ENCODE results near the gene TSC22D4. TPM values are rescaled to one million over a fixed set of nuclear protein-coding genes. Genes with fewer than 3 reads are reported as not detected.

TSC22D4 gene
- total RNA-seq, 2 experiments from 2014 or later = 46.0 to 48.7 TPM

DNA sequence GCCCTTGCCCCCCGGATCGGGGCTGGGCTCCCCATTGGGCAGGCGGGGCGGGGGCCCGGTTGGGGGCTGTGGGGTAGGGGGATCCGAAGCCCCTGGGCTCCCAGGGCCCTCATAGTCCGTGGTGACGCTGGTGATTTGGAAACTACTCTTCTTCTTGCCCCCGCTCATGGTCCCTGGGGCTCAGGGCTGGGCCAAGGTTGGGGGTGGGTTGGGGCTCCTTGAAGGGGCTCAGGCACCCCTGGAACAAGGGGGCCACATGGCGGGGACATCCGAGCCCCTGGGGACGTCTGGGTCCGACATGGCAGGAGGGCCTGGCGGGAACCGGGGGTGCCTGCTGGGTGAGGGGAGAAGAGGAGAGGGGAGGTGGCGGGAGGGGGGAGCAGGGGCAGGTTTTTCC is 1.1 kb downstream of the TSC22D4 start:
- H3K4me1 Mint-ChIP-seq (ENCODE audit: low read depth) = peaks cover 54% of the 10 kb centered on the region
- H3K9me3 Mint-ChIP-seq = no peaks in the 10 kb centered on the region
- H3K27me3 Mint-ChIP-seq (ENCODE audit: low read depth) = no peaks in the 10 kb centered on the region
- no peak for DNase-seq
- H3K36me3 Mint-ChIP-seq (ENCODE audit: low read depth) = peaks cover 12% of the 10 kb centered on the region
- peak overlapping the region; percentile 98 for H3K4me3 Mint-ChIP-seq
- intact Hi-C loops (cut with micrococcal nuclease) = loop anchor here (2.0 to 5.0 kb wide), 6 partner anchors 49 to 375 kb away; partner anchors contain the start of genes GIGYF1, MEPCE, POP7 and SLC12A9
- CTCF ChIA-PET = interaction anchor here (0.7 to 5.4 kb wide), 6 partner anchors 8 to 136 kb away, joined by 3 to 45 read pairs (median 4); no protein-coding TSS in a partner anchor
- peak overlapping the region; percentile 92 for H3K27ac Mint-ChIP-seq

DNA sequence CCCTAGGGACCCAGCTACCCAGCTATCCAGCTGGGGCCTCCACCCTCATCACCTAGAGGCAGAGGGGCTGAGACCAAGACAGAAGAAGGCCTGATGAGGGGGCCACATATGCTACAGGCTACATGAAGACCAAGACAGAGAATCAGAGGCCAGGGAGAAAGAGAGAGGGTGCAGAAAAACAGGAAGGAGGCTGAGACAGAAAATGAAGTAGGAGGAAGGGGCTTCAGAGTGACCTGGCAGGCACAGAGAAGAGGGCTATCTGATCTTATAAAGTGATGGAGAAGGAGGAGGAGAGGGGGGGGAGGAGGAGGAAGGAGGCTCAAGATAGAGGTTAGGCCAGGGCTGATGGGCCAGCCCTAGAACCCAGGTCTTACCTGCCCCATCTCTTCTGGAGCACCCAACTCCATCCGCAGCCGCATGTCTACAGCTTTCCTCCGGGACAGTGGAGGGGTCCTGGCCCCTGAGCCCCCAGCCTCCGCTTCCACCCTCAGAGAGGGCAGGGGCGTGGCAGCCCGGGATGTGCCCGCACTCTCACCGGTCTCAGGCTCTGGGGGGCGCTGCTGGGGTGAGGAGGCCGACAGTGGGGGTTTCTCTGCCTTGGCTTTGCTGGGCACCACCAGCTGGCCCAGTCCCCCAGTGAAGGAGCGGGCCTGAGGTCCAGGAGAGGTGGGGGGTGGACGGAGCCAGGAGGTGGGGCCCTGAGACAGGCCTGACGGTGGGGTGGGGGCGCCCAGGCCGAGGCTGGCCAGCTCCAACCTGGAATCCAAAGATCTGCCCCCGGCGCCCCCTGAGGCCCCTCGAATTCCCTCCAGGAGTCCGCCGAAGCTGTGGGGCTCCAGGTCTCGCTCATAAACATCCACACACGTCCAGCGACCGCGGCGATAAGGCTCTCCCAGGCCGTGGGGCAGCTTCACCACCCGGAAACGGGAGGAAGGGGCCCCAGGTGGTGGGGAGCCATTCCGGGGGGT is 1.8 kb downstream of the TSC22D4 start:
- H3K4me1 Mint-ChIP-seq (ENCODE audit: low read depth) = peaks cover 50% of the 10 kb centered on the region
- H3K36me3 Mint-ChIP-seq (ENCODE audit: low read depth) = peaks cover 12% of the 10 kb centered on the region
- CTCF ChIA-PET = interaction anchor here (0.7 to 2.1 kb wide), 6 partner anchors 9 to 136 kb away, joined by 3 to 17 read pairs (median 4); no protein-coding TSS in a partner anchor
- peak overlapping the region; percentile 62 for H3K27ac Mint-ChIP-seq
- no peaks in the 10 kb centered on the region for H3K27me3 Mint-ChIP-seq (ENCODE audit: low read depth)
- intact Hi-C loops (cut with micrococcal nuclease) = loop anchor here (5.0 kb wide), 3 partner anchors 200 to 230 kb away; partner anchors contain the start of genes GIGYF1 and POP7
- peak; percentile 78 for DNase-seq
- H3K9me3 Mint-ChIP-seq = no peaks in the 10 kb centered on the region
- H3K4me3 Mint-ChIP-seq = peak overlapping the region; percentile 98

DNA sequence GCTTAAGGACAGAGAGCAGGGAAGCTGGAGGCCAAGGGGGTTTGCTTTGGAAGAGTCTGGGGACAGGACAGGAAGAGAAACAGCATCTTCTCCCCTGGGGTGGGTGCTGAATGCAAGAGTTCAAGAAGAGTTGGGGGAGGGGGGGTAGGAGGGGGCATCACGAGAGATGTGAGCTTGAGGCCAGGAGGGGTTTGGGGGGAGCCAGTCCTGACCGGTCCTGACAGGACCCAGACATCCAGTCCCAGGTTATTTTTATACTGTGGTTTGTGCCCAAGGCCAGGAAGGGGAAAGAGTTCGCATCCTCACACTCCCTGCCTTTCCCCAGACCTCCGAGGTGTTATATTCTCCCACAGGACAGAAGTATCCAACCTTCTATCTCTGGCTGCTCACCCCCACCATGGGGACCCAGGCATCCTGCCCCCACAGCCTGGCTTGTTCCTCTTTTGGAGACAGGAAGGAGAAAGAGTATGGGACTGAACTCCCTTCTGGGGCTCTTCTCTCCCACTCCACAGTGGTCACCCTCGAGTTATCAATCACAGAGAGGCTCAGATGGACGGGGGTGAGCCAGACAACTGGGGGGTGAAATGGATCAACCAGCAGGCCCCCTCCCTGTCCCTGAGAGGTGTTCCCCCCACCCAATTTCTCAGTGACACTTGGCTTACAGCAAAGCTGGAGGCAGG is 2.8 kb downstream of the TSC22D4 start:
- intact Hi-C loops (cut with micrococcal nuclease) = loop anchor here (5.0 kb wide), 3 partner anchors 201 to 231 kb away; partner anchors contain the start of genes GIGYF1 and POP7
- Mint-ChIP-seq H3K4me1 (ENCODE audit: low read depth) (peaks cover 52% of the 10 kb centered on the region), H3K4me3 (peak overlapping the region; percentile 98)

DNA sequence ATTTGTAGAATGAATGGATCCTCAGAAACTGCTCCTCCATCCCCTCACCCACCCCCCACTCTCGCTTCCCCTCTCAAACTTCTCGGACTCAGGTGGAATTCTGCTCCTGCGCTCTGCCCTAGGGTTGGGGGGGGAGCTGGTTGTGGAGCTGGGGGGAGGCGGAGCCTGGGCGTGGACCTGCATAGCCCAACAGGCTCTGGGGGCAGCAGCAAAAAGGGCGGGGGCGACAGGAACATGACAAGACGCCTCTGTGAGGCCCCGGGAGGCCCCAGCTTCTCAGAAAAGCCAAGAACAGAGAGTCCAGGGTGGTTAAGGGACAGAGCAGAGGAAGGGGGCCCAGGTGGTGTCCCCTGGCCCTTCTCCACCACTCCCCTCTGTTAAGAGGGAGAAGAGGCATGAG is 3.5 kb downstream of the TSC22D4 start:
- peaks cover 52% of the 10 kb centered on the region for H3K4me1 Mint-ChIP-seq (ENCODE audit: low read depth)
- H3K27ac Mint-ChIP-seq = peak overlapping the region; percentile 89
- H3K36me3 Mint-ChIP-seq (ENCODE audit: low read depth) = peaks cover 12% of the 10 kb centered on the region
- intact Hi-C loops (cut with micrococcal nuclease) = loop anchor here (5.0 kb wide), 3 partner anchors 202 to 232 kb away; partner anchors contain the start of genes GIGYF1 and POP7
- DNase-seq = peak; percentile 26
- H3K4me3 Mint-ChIP-seq = peak overlapping the region; percentile 98
- H3K27me3 Mint-ChIP-seq (ENCODE audit: low read depth) = no peaks in the 10 kb centered on the region
- CTCF ChIA-PET = interaction anchor here (0.6 to 3.3 kb wide), 9 partner anchors 10 to 374 kb away, joined by 3 to 11 read pairs (median 3); partner anchors contain the start of genes AP4M1 and POP7
- H3K9me3 Mint-ChIP-seq = no peaks in the 10 kb centered on the region

More for the DNA sequence above, 2.8 kb downstream of the TSC22D4 start:
- CTCF ChIA-PET = interaction anchor here (0.8 to 2.1 kb wide), 7 partner anchors 11 to 215 kb away, joined by 3 to 17 read pairs (median 5); no protein-coding TSS in a partner anchor
- no peaks in the 10 kb centered on the region for H3K9me3 Mint-ChIP-seq
- H3K27me3 Mint-ChIP-seq (ENCODE audit: low read depth) = no peaks in the 10 kb centered on the region
- H3K36me3 Mint-ChIP-seq (ENCODE audit: low read depth) = peaks cover 12% of the 10 kb centered on the region
- no peak for DNase-seq
- H3K27ac Mint-ChIP-seq = peak overlapping the region; percentile 89

DNA sequence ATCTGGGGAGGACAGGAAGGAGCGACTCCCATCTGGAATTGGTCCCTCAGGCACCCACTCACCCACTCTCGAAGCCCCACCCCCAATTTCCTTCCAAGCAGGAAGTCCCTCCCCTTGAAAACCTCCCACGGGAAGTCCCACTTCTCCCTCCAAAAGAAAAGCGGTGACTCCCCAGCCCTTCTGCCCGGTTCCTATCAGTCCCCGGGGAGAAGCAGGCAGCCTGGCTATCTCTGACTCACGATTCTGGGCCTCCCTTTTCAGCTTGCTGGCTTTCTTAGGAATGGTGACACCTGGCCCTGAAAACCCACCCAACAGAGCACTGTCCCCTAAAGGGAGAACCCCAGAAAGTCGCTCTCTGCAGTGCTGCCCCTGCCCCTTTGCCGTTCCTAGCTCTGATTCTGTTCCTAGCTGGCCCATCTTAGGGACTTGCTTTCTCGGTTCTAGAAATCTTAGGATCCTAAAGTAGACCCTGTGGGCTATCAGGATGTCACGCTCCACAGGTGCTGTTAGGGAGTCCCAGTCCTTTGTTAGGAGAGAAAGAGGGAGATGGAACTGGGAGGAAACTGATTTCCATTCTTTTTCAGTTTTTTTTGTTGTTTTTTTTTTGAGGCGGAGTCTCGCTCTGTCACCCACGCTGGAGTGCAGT is 6.0 kb downstream of the TSC22D4 start:
- Mint-ChIP-seq H3K27me3 (ENCODE audit: low read depth) (no peaks in the 10 kb centered on the region), H3K9me3 (no peaks in the 10 kb centered on the region), H3K4me1 (ENCODE audit: low read depth) (peaks cover 56% of the 10 kb centered on the region), H3K36me3 (ENCODE audit: low read depth) (peaks cover 12% of the 10 kb centered on the region), H3K4me3 (no peak overlapping the region), H3K27ac (peak overlapping the region; percentile 84)
- DNase-seq = peak; percentile 51
- intact Hi-C loops (cut with micrococcal nuclease) = no loop called here
- CTCF ChIA-PET = interaction anchor here (0.6 to 3.3 kb wide), 4 partner anchors 26 to 87 kb away, joined by 3 to 11 read pairs (median 4); no protein-coding TSS in a partner anchor

DNA sequence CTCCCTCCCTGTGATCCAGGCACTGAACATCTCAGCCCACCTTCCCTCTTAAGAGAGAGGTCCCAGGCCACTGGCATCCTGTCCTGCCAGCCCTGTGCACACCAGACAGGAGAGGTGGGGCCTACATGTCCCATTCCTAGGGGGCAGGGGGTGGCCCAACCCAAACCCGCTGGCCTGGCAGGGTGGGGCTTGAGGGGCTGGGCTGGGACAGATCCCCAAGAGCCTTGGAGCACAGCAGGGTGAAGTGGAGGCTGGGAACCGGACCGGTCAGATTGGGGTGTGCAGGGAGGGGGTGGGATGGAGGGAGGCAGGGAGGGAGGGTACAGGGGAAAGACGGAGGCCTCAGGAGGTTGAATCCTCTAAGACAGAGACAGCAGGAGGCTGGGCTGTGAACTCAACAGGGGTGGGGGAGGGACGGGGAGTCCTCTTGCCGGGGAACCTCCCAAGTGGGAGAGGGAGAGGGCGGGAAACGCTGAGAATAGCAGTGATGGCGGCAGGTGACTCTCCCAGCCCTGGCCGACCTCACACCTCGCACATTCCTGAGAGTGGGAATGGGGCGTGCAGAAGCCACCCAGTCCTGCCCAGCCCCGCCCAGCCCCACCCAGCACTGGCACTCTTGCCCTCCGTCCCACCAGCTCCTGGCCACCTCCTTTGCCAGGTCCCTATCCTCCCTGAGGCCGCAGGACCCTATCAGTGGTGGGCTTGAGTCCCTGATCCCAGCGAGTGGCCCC is 6.7 kb downstream of the TSC22D4 start:
- Mint-ChIP-seq H3K36me3 (ENCODE audit: low read depth) (peaks cover 12% of the 10 kb centered on the region), H3K9me3 (no peaks in the 10 kb centered on the region), H3K4me1 (ENCODE audit: low read depth) (peaks cover 56% of the 10 kb centered on the region), H3K27ac (peak overlapping the region; percentile 84), H3K4me3 (no peak overlapping the region), H3K27me3 (ENCODE audit: low read depth) (no peaks in the 10 kb centered on the region)
- no peak for DNase-seq
- CTCF ChIA-PET = interaction anchor here (3.3 kb wide), 1 partner anchor 87 kb away, joined by 11 read pairs; no protein-coding TSS in a partner anchor
- intact Hi-C loops (cut with micrococcal nuclease) = no loop called here

DNA sequence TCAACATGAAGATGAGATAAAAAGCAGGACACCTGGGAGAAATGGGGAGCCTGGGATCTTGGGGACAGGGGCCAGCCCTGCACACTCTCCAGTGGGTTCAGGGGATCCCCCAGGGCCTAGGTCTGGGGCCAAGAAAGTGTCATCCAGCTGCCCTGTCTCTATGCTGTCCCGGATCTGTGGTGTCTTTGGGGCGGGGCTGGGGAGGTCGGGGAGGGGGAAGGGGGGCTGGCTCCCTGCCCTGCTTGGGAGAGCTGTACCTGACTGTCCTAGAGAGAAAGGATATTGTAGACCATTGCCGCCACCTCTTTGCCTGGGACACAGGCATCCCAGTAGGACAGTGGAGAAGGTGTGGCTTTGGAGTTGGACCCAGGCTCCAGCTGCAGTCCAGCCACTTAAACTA is 8.0 kb downstream of the TSC22D4 start:
- H3K27ac Mint-ChIP-seq = no peak overlapping the region
- intact Hi-C loops (cut with micrococcal nuclease) = no loop called here
- DNase-seq = no peak
- H3K4me3 Mint-ChIP-seq = no peak overlapping the region
- H3K36me3 Mint-ChIP-seq (ENCODE audit: low read depth) = peaks cover 12% of the 10 kb centered on the region
- peaks cover 45% of the 10 kb centered on the region for H3K4me1 Mint-ChIP-seq (ENCODE audit: low read depth)
- H3K9me3 Mint-ChIP-seq = no peaks in the 10 kb centered on the region
- H3K27me3 Mint-ChIP-seq (ENCODE audit: low read depth) = no peaks in the 10 kb centered on the region
- CTCF ChIA-PET = interaction anchor here (0.5 to 3.7 kb wide), 6 partner anchors 10 to 181 kb away, joined by 3 to 45 read pairs (median 4); partner anchors contain the start of gene TSC22D4

DNA sequence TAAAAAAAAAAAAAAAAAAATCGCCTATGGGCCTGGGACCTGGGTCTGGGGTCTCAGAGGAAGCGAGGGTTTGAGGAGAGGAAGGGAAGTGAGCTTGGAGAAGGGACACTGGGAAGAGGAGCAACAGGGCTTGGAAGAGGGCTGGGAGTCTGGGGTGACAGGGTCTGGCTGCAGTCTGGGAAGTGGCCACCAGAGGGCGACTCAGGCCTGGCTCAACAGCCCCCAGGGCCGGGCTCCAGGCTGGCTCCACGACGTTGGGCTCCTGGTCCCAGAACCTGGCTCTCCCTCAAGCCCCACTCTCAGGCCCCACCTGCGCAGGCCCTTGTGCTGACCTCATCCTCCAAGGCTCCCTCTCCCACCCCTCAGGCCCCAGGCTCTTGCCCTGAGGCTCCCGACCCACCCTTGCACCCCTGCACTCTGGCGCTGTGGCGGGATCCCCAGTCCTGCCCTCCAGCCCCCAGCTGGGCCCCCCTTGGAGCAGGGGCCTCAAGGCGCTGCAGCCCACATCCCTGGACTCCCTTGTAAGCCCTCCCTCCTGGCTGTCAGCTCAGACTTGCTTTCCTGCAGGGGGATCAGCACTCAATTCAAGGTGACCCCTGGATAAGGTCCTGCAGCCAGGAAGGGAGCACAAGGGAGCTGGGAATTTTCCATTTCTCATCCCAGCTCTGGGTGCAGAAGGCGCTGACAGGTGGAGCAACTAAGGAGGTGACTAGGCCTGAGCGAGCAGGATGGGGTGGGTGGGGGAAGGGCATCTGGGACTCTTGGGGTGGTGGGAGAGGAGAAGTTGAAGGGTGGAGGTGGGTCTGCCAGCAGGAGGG is 9.6 kb downstream of the TSC22D4 start:
- CTCF ChIA-PET = interaction anchor here (0.5 to 3.7 kb wide), 35 partner anchors 9 to 667 kb away, joined by 3 to 45 read pairs (median 3); partner anchors contain the start of genes AGFG2, FBXO24, POP7 and PPP1R35
- intact Hi-C loops (cut with micrococcal nuclease) = loop anchor here (1.0 kb wide), 4 partner anchors 10 to 119 kb away; partner anchors contain the start of genes NYAP1 and TSC22D4
- peak overlapping the region; percentile 13 for H3K27ac Mint-ChIP-seq

GRCh38 chr7:100467638-100468373 is 11.2 kb downstream of the TSC22D4 start:
- peaks cover 12% of the 10 kb centered on the region for H3K4me1 Mint-ChIP-seq (ENCODE audit: low read depth)
- DNase-seq = no peak
- intact Hi-C loops (cut with micrococcal nuclease) = no loop called here
- H3K9me3 Mint-ChIP-seq = no peaks in the 10 kb centered on the region
- no peak overlapping the region for H3K27ac Mint-ChIP-seq
- H3K27me3 Mint-ChIP-seq (ENCODE audit: low read depth) = no peaks in the 10 kb centered on the region
- no peak overlapping the region for H3K4me3 Mint-ChIP-seq
- CTCF ChIA-PET = interaction anchor here (0.5 to 3.7 kb wide), 5 partner anchors 10 to 92 kb away, joined by 3 to 45 read pairs (median 22); partner anchors contain the start of gene TSC22D4
- peaks cover 4% of the 10 kb centered on the region for H3K36me3 Mint-ChIP-seq (ENCODE audit: low read depth)

More for the DNA sequence above, 9.6 kb downstream of the TSC22D4 start:
- H3K4me1 Mint-ChIP-seq (ENCODE audit: low read depth) = peaks cover 29% of the 10 kb centered on the region
- no peaks in the 10 kb centered on the region for H3K9me3 Mint-ChIP-seq
- H3K36me3 Mint-ChIP-seq (ENCODE audit: low read depth) = peaks cover 6% of the 10 kb centered on the region
- no peaks in the 10 kb centered on the region for H3K27me3 Mint-ChIP-seq (ENCODE audit: low read depth)
- DNase-seq = peak; percentile 88
- no peak overlapping the region for H3K4me3 Mint-ChIP-seq

Measured in activated naive CD4-positive, alpha-beta T cell treated with anti-CD3 and anti-CD28 coated beads for 36 hours (primary cell).